G401.6 (cell line): ENCODE data around the gene ACLY.
"Not testable (repeated sequence)": the region's sequence is repeated elsewhere in the genome, so short reads cannot be mapped to it uniquely, and the experiment has no call there.

Source experiments
- FAIRE-seq: peaks from 2 replicates; lab custom pipeline; 2012; peaks lifted over from hg19 to GRCh38; lab: Jason Lieb, UNC

Gene ACLY

GRCh38 chr17:41870627-41871026, 48.1 kb downstream of the ACLY start:
- FAIRE-seq: no peak

DNA sequence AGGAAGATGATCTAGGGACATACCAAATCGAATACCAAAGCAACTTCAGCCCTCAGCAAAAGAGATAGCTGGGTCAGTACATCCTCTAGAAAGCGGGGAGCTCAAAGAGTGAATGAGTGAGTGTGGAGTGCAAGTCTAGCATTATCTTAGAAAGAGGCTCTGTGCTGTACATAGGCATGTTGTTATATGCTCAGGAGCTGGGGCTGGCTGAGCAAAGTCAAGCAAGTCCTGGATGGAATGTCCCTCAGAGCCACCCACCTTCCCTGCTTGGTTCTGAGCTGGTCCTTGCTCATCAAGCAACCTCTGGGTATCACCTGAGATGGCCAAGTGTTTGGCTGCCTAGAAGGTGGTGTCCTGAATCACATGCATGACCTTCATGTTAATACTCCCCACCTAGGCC, 48.7 kb downstream of the ACLY start:
- no peak for FAIRE-seq

DNA sequence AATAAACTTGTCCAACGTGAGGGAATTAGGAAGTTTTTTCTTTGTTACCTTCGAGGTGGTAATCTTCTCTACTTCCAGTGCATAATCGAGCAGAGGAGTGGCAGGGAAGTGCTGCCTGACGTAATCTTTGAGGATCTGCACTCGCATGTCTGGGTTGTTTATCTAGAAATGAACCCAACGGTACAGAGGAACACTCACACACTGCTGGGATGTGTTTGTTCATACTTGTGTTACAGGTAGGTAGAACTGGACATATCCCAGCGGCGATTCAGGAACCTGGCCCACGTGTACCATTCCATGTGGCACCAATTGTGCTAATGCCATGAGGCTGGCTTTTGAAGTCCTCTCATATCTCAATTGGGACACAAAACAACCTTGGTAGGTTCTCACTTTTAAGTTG, 49.3 kb downstream of the ACLY start:
- no peak for FAIRE-seq

DNA sequence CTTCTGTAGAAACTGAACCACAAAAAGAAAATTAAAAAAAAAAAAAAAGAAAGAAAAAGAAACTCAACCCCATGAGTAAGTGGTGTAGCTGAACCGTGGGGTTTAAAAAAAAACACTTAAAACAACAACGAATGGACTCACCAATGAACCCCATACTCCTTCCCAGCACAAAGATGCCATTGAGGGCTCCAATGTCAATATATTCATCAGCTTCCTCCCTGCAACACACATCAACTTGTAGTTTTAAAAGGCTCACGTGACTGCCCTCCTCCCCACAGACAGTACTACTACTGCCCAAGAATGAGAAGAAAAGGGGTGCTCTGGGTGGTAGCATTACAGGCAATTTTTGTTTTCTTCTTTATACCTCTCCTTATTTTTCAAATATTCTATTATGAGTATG, 50.2 kb downstream of the ACLY start:
- no peak for FAIRE-seq

DNA sequence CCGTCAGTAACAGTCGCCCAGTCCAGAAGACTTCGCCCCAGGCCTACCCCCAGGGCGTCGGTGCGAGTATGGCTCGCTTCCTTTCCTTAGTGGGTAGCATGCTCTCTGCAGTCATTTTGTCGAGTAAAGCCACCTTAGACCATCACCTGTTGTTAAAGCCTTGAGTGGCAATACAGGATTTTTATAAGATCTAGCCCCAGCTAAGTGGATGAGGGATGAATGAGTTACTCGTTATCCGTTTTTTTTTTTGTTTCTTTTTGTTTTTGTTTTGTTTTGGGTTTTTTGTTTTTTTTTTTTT, 53.2 kb downstream of the ACLY start:
- FAIRE-seq: peak; percentile 17

- no peak for FAIRE-seq
These were observed 53.7 kb downstream of the ACLY start, which contains the start of gene KLHL11 for GRCh38 chr17:41864836-41865595. TSS of gene KLHL11 (minus strand) at chr17:41865423. CDS start at chr17:41865370, 53 bp downstream.

GRCh38 chr17:41864498-41864835, 54.3 kb downstream of the ACLY start:
- FAIRE-seq: no peak

GRCh38 chr17:41863074-41863848, 55.5 kb downstream of the ACLY start:
- FAIRE-seq: no peak

DNA sequence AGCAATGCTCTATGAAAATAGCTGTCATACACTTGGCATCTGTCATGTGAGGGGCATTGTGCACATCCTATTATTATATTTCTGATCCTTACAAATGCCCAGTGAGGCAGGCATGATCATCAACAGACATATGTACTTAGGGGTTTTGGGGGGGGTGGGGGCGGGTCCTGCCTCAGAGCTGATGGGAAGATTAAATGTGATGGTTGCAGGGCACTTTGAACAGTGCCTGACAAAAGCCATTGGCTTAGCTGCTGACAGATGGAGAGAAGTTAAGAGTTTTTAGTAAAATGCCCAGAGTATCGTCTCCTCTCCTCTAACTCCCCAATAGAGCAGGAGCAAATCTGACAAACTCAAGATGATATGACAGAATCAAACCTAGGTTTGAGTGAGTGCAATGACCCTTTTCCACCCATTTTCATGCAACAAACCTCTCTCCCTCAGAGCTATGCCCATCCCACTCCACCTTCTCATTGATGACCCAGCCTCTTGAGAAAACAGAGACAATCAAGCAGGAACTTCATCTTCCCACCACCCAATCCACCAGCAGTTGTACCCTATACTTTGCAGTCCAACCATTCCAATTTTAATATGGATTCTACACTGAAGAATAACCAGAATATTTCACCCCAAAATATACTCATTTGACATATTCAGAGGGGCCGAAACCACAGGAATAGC, 58.4 kb downstream of the ACLY start:
- FAIRE-seq: no peak

DNA sequence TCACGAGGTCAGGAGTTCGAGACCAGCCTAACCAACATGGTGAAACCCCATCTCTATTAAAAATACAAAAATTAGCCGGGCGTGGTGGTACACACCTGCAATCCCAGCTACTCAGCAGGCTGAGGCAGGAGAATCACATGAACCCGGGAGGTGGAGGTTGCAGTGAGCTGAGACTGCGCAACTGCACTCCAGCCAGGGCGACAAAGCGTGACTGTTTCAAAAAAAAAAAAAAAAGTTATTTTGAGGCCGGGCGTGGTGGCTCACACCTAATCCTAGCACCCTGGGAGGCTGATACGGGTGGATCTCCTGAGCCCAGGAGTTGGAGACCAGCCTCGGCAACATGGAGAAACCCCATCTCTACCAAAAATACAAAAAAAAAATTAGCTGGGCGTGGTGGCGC, 67.4 kb downstream of the ACLY start:
- not testable (repeated sequence) for FAIRE-seq

DNA sequence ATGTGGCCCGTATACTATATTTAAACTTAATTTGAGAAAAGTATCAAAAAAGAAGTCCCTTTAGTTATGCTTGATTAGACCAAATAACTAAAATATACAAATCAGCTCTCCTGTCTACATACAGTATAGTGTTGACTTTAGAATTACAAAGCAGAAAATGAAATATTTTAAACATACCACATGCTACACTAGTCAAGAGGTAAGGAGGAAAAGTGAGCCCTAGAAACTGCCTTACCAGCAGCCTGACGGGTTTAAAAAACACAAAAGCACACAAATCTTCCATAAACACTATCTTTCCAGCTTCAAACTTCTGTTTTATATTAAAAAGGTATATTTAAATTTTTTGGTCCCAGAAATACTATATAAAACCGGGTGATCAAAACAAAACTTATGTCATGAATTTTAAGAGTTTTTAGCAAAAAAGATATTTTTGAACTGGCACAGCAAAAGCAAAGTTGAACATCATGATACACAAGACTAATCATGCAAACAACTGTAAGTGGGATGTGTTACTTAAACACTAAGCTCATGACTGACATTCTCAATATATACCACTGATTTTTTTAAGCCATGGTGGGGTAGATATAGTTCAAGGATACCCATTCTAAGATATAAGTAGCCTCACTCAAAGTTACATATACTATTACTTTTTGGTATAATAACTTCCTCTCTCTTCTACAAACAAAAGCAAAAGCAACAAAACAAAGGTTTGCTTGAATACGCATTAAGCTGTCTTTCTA, 69.3 kb downstream of the ACLY start:
- FAIRE-seq: no peak

- FAIRE-seq: no peak
These were observed 70.0 kb downstream of the ACLY start for GRCh38 chr17:41848788-41849187.

DNA sequence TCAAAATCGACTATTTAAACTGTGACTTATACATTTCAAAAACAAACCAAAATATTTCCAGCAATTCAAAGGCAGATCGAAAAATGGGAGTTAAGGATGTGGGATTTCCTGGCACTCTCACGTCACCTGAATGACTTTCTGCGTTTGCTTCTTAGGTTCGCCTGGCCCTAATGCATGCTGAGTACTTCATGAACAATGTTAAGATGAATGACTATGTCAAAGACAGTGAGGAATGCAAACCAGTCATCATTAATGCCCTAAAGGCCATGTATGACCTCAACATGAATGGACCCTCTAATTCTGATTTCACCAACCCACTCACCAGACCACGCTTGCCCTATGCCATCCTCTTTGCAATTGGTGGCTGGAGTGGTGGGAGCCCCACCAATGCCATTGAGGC, 73.8 kb downstream of the ACLY start:
- no peak for FAIRE-seq

DNA sequence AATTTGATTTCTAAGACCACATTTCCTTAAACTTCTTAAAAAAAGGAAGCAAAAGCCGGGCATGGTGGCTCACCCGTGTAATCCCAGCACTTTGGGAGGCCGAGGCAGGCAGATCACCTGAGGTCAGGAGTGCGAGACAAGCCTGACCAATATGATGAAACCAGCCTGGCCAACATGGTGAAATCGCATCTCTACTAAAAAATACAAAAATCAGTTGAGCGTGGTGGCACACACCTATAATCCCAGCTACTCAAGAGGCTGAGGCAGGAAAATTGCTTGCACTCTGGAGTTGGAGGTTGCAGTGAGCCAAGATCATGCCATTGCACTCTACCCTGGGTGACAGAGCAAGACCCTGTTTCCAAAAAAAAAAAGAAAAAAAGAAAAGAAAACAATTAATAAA, 78.0 kb downstream of the ACLY start:
- not testable (repeated sequence) for FAIRE-seq

- FAIRE-seq: not testable (repeated sequence)
These were observed 79.3 kb downstream of the ACLY start for GRCh38 chr17:41839448-41839847.

GRCh38 chr17:41837761-41838538, 80.8 kb downstream of the ACLY start, which contains the start of gene KLHL10:
TSS of gene KLHL10 (plus strand) at chr17:41837825. CDS start at chr17:41837933, 108 bp downstream.
- no peak for FAIRE-seq

DNA sequence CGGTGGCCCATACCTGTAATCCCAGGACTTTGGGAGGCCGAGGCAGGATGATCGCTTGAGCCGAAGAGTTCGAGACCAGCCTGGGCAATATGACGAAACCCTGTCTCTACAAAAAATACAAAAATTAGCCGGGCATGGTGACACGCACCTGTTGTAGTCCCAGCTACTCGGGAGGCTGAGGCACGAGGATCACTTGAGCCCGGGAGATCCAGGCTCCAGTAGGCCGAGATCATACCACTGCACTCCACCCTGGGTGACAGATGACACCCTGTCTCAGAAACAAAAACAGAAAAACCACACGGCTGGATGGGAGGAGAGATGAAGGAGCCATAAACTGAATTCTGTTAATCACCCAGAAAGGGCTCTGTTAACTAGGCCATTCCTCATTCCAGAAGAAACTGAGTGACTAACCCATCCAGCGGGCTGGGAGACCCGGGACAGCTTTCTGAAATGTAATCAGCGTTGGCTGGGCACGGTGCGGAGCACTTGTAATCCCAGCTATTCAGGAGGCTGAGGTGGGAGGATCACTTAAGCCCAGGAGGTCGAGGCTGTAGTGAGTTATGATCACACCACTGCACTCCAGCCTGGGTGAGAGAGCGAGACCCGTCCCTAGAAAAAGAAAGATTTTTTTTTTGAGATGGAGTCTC, 82.1 kb downstream of the ACLY start:
- no peak for FAIRE-seq

DNA sequence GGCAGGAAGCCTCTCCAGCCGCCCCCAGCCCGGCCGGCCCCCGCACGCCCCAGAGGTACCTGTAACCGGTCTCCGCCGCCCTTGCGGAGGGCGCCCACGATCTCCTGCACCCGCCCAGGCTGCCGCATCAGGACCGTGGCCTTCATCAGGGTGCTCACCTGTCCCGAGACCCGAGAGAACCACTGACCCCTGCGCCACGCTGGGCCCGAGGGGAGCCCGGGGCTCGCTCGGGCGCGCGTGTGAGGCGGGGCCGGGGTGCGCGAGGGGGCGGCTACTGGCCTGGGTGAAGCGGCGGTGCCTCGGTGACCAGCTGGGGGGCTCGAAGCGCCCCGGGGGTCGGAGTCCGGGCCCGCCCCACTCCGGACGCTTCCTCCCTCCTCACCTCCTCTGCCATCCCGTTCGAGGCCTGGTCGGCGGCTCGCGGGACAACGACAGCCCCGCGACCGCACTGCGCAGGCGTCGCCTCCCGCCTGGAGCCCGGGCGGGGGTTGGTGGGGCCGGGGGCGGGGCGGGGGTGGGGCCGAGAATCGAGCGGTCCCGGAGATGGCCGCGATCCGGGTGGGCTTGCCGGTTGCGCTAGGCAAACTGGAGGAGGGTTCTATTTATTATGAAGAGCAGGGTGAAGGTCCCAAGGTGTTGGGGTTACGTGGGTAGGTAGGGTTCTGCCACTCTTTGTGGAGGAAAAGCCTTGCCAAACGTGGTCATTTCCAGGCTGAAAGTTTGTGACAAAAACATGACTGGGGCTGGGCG, 82.8 kb downstream of the ACLY start, which contains the start of gene NT5C3B:
NT5C3B (minus strand) TSS at position 433 of the 750 bp plus-strand sequence; CDS start at position 394, 39 bp downstream.
- FAIRE-seq: no peak

DNA sequence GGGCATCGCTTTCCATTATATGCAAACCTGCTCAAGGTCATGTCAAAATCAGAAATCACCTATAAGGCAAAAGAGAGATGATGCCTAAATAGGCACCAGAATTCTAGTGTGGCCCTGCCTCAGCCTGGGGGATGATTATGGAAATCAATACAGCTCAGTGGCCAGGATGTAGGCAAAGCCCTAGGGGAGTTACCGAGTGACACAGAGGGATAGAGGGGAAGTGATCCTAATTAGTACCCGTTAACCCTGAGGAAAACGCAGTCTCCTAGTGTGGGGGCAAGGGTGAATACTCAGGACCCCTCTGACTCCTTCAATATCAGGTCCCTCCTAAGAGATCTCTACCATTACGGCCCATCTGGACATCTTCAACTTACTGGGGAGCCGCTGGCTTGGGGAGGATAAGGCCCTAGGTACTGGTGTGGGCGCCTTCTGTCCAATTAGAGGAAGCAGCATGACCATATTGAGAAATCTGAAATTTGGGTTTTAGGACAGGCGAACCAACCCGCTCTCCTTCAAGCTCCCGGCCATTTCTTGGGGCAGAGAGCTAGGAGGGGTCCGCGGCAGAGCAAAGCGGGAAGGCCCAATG, 83.4 kb downstream of the ACLY start:
- no peak for FAIRE-seq

- FAIRE-seq: not testable (repeated sequence)
These were observed 88.8 kb downstream of the ACLY start for GRCh38 chr17:41829961-41830360.
